ENCODE measurements around the gene FYB1.

Gene FYB1

GRCh38 chr5:39080168-39080567 lies 139.2 kb downstream of the FYB1 start:
- no peak for DNase-seq (ENCODE audit: low spot score)

GRCh38 chr5:39079147-39079546 lies 140.2 kb downstream of the FYB1 start:
- no peak for DNase-seq (ENCODE audit: low spot score)

DNA sequence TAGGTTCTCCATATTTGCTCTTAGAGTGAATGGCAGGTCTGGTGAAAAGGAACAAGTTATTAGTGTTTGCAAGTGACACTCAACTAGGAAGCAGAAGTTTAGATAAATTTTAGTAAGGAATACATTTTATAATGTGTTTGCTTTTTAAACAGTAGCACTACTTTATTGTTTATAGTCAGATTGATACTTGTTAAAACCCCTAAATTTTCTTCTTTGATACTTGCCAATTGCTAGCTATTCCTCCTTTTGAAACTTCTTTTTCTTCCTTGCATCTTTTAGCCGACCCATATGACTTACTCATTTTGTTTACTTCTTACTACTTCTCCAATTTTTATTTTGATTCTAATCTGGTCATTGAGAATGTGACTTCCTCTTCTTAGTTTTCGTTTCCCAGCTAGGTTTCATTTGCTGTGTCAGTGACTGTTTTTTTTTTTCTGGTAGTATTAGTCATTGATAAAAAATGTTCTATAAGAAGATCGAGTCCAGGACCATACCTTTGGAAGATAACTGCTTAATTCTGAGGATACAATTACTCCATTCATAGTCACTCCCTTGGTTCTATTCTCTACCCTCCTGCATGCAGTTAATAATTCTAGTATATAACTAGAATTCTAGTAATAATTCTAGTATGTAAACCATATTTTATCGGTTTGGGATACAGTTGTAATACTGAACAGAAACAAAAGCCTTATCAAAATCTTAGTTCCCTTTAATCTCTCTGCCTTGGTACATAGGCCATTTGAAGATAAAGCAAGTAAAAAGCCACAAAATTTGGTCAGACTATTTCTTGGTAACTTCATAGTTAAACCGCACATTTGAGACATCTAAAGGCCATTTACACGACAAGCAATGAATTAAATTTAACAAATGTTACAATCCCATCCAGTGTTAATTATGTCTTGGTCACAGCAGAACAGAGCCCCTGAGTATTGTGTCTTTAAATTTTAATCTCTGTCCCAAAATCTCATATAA lies 142.3 kb downstream of the FYB1 start:
- DNase-seq (ENCODE audit: low spot score) = peak; percentile 62

DNA sequence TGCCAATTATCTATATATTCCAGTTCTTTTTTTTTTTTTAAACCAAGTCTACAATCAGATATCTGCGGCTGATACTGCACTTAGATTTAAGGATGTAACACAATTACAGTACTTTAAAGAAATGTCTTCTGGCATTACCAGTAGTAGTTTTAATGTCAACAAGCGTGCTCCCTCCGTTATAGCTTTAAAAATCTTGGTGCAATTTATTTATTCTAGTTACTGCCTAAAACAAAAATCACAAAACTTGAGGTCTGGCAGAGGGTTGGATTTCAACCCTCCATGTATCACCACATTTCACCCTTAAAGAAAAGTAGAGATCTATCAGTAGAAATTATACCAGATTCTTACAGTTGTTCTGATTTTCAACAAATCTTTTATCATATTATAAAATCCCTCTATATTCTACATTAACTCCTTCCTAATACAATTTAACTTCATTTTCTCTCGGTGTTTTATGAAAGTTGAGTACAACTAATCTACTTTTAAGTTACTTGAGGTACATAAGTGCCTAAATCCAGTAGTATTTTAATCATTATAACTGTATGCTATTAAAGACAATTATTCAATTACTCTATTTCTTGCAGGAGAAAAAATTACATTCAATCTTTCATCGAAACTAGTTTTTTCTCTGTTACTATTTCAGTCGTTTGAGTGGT lies 143.1 kb downstream of the FYB1 start:
- DNase-seq (ENCODE audit: low spot score) = no peak

GRCh38 chr5:39074017-39074814 lies 145.1 kb downstream of the FYB1 start, which contains the start of gene RICTOR:
Gene RICTOR, minus strand, starts transcription at chr5:39074399. Its CDS starts 22 bp downstream, at chr5:39074377.
- DNase-seq (ENCODE audit: low spot score) = peak; percentile 82

- DNase-seq (ENCODE audit: low spot score) = no peak
Observed at GRCh38 chr5:39073767-39074016, 145.7 kb downstream of the FYB1 start.

GRCh38 chr5:39072925-39073766 lies 146.2 kb downstream of the FYB1 start:
- DNase-seq (ENCODE audit: low spot score) = peak; percentile 55

DNA sequence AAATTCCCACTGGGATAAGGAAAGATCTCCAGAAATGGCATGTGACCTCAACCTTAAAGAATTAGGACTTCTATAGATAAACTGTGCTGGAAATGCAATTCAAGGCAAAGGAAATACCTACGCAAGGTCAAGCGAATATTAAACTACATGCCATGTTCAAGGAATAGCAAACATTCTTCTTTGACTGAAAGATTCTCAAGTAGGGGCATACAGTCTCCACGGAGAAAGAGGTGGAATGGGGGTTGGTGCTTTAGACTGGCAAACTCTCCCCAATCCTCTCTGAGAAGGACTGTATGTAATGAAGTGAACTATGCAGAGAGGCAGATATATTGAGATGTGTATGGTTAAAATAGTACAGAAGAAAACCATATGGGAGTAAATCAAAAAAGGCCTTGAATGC lies 151.3 kb downstream of the FYB1 start:
- DNase-seq (ENCODE audit: low spot score) = no peak

- no peak for DNase-seq (ENCODE audit: low spot score)
Observed at GRCh38 chr5:39064450-39064849, 154.9 kb downstream of the FYB1 start.

GRCh38 chr5:39063037-39063436 lies 156.3 kb downstream of the FYB1 start:
- DNase-seq (ENCODE audit: low spot score) = peak; percentile 22

GRCh38 chr5:39062530-39062929 lies 156.8 kb downstream of the FYB1 start:
- DNase-seq (ENCODE audit: low spot score) = no peak

DNA sequence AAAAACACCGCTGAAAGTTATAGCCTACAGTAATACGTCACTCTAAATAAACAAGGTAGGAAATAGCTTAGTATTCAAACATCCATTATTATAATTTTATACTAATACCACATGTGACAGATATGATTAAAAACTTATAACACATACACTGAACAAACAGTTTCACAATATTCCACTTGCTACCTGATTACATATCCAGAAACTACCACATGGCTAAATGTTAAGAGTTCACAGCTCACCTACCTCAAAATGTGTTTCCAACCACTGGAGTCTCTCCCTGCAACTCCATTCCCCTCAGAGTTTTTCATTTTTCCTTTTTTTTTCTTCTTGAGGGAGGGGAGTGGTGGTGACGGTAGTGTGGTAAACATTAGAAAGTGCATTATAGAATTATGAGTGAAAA lies 157.3 kb downstream of the FYB1 start:
- DNase-seq (ENCODE audit: low spot score) = no peak

- no peak for DNase-seq (ENCODE audit: low spot score)
Observed at GRCh38 chr5:39059064-39059463, 160.3 kb downstream of the FYB1 start.

GRCh38 chr5:39058178-39058921 lies 161.0 kb downstream of the FYB1 start:
- no peak for DNase-seq (ENCODE audit: low spot score)

- no peak for DNase-seq (ENCODE audit: low spot score)
Observed at GRCh38 chr5:39057734-39058133, 161.6 kb downstream of the FYB1 start.

DNA sequence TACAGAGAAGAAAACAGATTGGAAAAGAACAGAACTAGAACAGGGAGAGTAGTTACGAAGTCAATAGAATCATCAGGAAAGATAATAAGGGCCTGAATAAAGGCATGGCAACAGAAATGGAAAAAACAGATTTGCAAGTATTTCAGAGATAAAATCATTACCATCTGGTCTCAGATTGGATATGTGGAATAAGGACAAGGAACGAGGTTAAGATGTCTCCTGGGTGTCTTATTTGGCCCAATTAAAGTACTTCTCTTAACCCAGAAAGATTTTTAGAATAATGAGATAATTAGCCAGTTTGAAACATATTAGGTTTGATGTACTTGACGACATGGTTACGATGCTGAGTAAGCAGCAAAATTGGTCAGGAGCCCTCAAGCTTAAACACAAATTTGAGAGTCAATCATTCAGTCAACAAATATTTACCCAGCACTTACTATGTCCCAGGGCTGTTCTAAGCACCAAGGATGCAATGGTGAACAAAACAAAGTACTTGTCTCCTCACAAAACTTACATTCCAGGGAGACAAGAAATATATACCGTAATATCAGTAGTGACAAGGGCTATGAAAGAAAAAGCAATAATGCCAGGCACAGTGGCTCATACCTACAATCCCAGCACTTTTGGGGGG lies 163.5 kb downstream of the FYB1 start:
- no peak for DNase-seq (ENCODE audit: low spot score)
